Activated naive CD8-positive, alpha-beta T cell treated with anti-CD3 and anti-CD28 coated beads, Interleukin-2, amount 10 ng/mL, durations not matched to agents 7 days and 5 days (primary cell): ENCODE results near the gene DCAF15. TPM values are rescaled to one million over a fixed set of nuclear protein-coding genes. Genes with fewer than 3 reads are reported as not detected.

Experiments used
- ATAC-seq: fragments of 150-1000 bp; cut with Tn5 transposase; one replicate; pipeline ENCODE4 v1.10.0; 2021; ENCODE audit warnings: low read depth, moderate library complexity
- POLR2A ChIA-PET: fragments of 350-600 bp; sonication (Branson Sonifier 250); formaldehyde crosslinking; loops from one replicate; lab custom pipeline; 2021; ENCODE audit warnings: antibody characterized with exemption; lab: Charles Lee
- DNase-seq: peaks from one replicate; pipeline ENCODE4 v3.0.0; 2021
- H3K27ac Mint-ChIP-seq: one replicate; pipeline ENCODE4 v1.8.0; 2022; ENCODE audit warnings: mild to moderate bottlenecking, mixed read lengths
- H3K27me3 Mint-ChIP-seq: one replicate; pipeline ENCODE4 v1.8.0; 2022; ENCODE audit warnings: mild to moderate bottlenecking, moderate library complexity, mixed read lengths
- H3K36me3 Mint-ChIP-seq: one replicate; pipeline ENCODE4 v1.8.0; 2021; ENCODE audit warnings: mild to moderate bottlenecking, mixed read lengths
- H3K4me1 Mint-ChIP-seq: one replicate; pipeline ENCODE4 v1.8.0; 2021; ENCODE audit warnings: mixed read lengths
- H3K4me3 Mint-ChIP-seq: one replicate; pipeline ENCODE4 v1.8.0; 2022; ENCODE audit warnings: mild to moderate bottlenecking, moderate library complexity, mixed read lengths
- H3K9me3 Mint-ChIP-seq: one replicate; pipeline ENCODE4 v1.8.0; 2021; ENCODE audit warnings: mixed read lengths
- total RNA-seq, 2 experiments: library from RNA; stranded (reverse); gene quantifications; one replicate each; pipeline ENCODE4 v1.2.3, GENCODE V29; 2021

Gene DCAF15
- total RNA-seq, 2 experiments from 2014 or later = 105 to 106 TPM

DNA sequence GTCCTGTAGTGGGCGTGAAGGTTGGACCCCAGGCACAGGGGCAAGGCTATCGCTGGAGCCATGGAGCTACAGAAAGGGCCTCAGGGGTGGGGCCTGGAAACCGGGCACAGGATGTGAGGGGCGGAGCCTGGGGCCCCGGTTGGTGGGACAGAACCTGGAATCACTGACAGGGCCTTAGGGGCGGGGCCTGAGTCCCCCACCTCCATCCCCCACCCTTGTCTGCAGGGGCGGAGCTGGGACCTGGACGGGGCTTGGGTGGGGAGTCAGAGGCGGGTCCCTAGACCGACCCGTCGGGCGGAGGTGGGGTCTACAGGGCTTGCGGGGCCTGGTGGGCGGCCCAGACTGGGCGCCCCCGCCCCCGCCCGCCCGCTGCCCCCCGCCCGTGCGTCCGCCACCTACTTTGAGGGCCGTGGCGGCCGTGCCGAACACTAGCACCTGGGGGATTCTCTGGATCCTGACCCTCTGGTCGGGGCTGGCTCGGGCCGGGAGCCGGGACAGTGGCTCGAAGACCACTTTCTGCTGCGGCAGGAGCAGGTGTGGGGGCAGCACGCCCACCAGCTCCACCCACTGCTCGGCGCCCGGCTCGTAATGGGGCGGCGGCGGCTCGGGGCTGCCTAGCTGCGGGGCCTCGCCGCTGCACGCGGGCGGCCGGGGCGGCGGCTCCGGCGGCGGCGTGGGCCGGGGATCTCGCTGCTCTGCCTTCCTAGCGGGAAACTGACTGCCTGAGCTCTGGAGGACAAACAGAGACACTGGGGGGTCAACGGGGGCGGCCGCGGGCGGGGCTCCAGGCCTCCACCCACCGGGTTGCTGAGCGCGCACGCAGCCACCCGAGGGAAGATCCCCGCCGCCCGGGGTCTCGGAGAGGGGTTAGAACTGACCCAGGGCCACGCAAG is 26.3 kb downstream of the DCAF15 start:
- Mint-ChIP-seq H3K4me3 (peak overlapping the region; percentile 60), H3K36me3 (peaks cover 5% of the 10 kb centered on the region), H3K27me3 (no peaks in the 10 kb centered on the region), H3K9me3 (no peaks in the 10 kb centered on the region), H3K4me1 (peaks cover 47% of the 10 kb centered on the region), H3K27ac (peak overlapping the region; percentile 60)
- ATAC-seq (peak; percentile 16), DNase-seq (peak; percentile 59)
- POLR2A ChIA-PET = interaction anchor here (0.6 to 14.2 kb wide), 8 partner anchors 15 to 1038 kb away, joined by 3 to 262 read pairs (median 5); partner anchors contain the start of genes ADGRE5, DCAF15, IL27RA and RFX1

DNA sequence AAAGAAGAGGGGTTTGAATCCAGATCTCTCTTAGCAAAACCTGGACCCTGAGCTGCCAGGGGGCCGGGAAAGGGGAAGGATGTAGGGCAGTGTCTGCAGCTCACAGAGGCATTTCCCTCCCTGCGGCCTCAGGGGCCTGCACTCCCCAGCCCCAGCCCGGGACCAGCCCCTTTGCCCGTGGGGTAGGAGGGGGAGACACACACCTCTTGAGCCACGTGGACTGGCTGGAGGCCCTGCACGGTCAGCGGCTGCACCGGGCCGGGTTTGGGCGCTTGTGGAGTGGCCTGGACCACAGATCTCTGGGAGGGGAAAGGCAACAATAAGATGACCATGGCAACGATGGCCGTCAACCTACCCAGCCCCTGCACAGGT is 26.9 kb downstream of the DCAF15 start:
- Mint-ChIP-seq H3K36me3 (peaks cover 2% of the 10 kb centered on the region), H3K9me3 (no peaks in the 10 kb centered on the region), H3K4me3 (peak overlapping the region; percentile 60), H3K27ac (peak overlapping the region; percentile 79), H3K4me1 (peaks cover 46% of the 10 kb centered on the region), H3K27me3 (no peaks in the 10 kb centered on the region)
- DNase-seq (no peak), ATAC-seq (no peak)
- POLR2A ChIA-PET = interaction anchor here (0.6 to 14.2 kb wide), 8 partner anchors 17 to 1038 kb away, joined by 3 to 262 read pairs (median 5); partner anchors contain the start of genes ADGRE5, DCAF15, IL27RA and RFX1

DNA sequence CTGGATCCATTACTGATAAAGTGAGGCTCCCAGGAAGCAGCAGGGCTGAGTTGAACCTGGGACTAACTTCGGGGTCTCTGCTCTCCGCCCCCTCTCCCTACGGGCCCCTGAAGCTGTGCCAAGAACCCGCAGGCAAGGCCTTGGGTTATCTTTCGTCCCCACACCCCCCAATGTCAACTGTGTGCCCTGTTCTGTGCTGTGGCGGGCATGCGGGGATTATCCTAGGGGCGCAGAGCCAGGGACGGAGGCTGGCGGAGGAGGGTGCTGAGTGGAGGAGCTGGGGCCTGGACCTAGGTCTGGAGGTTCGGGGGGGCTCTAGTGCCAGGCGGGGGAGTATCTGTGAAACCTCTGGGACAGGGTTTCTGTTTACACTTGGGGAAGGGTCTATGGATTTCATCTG is 27.4 kb downstream of the DCAF15 start:
- DNase-seq (no peak), ATAC-seq (no peak)
- H3K36me3 Mint-ChIP-seq = no peaks in the 10 kb centered on the region
- H3K27me3 Mint-ChIP-seq = no peaks in the 10 kb centered on the region
- H3K4me1 Mint-ChIP-seq = peaks cover 46% of the 10 kb centered on the region
- POLR2A ChIA-PET = interaction anchor here (1.3 to 14.2 kb wide), 6 partner anchors 18 to 402 kb away, joined by 3 to 262 read pairs (median 8); partner anchors contain the start of genes ADGRE5, IL27RA and RFX1
- no peaks in the 10 kb centered on the region for H3K9me3 Mint-ChIP-seq
- H3K4me3 Mint-ChIP-seq = peak overlapping the region; percentile 60
- H3K27ac Mint-ChIP-seq = peak overlapping the region; percentile 79

DNA sequence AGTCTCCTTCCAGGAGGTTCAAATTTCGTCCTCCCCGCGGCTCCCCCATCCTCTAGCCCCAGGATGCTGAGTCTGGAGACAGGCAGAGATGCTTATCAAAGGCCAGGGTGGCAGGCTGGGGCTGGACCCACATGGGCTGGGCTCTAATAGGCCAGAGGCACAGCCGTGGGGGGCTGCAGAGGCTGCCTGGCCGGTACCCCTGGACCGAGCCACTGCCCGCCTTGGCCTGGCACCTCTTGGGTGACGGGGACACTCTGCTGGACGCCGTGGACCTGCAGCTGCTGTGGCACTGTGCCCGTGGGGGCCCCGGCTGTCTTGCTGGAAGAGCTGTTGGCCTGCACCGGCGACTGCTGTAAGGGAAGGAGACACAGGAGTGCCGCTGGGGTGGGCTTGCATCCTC is 28.0 kb downstream of the DCAF15 start:
- no peaks in the 10 kb centered on the region for H3K36me3 Mint-ChIP-seq
- POLR2A ChIA-PET = interaction anchor here (1.2 to 14.2 kb wide), 3 partner anchors 12 to 98 kb away, joined by 3 to 262 read pairs (median 3); partner anchors contain the start of gene RFX1
- ATAC-seq = no peak
- DNase-seq = no peak
- H3K27ac Mint-ChIP-seq = no peak overlapping the region
- no peaks in the 10 kb centered on the region for H3K9me3 Mint-ChIP-seq
- H3K4me1 Mint-ChIP-seq = peaks cover 50% of the 10 kb centered on the region
- H3K4me3 Mint-ChIP-seq = no peak overlapping the region
- no peaks in the 10 kb centered on the region for H3K27me3 Mint-ChIP-seq

DNA sequence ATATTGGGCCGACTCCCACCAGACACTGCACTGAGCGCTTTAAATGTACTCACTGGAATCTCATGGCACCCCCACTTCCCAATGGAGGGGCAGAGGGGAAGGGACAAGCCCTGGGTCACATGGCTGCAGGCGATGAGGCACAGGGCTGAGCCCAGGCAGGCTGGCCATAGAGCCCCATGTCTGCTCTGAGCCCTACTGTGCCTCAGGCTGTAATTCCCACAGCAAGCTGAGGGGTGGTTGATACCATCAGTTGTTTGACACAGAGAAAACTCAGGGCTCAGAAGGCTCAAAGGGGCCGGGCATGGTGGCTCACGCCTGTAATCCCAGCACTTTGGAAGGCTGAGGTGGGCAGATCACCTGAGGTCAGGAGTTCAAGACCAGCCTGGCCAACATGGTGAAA is 28.7 kb downstream of the DCAF15 start:
- Mint-ChIP-seq H3K27me3 (no peaks in the 10 kb centered on the region), H3K4me1 (peaks cover 57% of the 10 kb centered on the region), H3K36me3 (no peaks in the 10 kb centered on the region), H3K27ac (peak overlapping the region; percentile 83), H3K9me3 (no peaks in the 10 kb centered on the region), H3K4me3 (peak overlapping the region; percentile 62)
- POLR2A ChIA-PET = interaction anchor here (0.5 to 14.2 kb wide), 7 partner anchors 8 to 55 kb away, joined by 3 to 262 read pairs (median 4); partner anchors contain the start of genes IL27RA and RFX1
- DNase-seq = no peak
- ATAC-seq = no peak

DNA sequence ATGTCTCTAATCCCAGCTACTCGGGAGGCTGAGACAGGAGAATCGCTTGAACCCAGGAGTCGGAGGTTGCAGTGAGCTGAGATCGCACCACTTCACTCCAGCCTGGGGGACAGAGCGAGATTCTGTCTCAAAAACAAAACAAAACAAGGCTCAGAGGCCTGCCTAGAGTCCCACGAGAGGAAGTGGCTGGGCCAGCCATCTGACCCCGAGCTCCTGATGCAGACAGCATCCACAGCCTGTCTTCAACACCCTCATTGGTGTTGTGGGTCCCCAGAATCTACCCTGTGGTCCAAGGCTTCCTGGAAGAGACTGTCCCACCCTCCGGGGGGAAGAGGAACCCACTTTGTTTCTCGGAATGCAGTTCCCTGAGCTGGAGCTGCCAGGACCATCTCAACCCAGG is 29.2 kb downstream of the DCAF15 start:
- Mint-ChIP-seq H3K4me3 (peak overlapping the region; percentile 62), H3K27me3 (no peaks in the 10 kb centered on the region), H3K4me1 (peaks cover 57% of the 10 kb centered on the region), H3K36me3 (no peaks in the 10 kb centered on the region), H3K9me3 (no peaks in the 10 kb centered on the region), H3K27ac (peak overlapping the region; percentile 83)
- POLR2A ChIA-PET = interaction anchor here (0.5 to 14.2 kb wide), 7 partner anchors 8 to 55 kb away, joined by 3 to 262 read pairs (median 4); partner anchors contain the start of genes IL27RA and RFX1
- ATAC-seq (no peak), DNase-seq (peak; percentile 48)

DNA sequence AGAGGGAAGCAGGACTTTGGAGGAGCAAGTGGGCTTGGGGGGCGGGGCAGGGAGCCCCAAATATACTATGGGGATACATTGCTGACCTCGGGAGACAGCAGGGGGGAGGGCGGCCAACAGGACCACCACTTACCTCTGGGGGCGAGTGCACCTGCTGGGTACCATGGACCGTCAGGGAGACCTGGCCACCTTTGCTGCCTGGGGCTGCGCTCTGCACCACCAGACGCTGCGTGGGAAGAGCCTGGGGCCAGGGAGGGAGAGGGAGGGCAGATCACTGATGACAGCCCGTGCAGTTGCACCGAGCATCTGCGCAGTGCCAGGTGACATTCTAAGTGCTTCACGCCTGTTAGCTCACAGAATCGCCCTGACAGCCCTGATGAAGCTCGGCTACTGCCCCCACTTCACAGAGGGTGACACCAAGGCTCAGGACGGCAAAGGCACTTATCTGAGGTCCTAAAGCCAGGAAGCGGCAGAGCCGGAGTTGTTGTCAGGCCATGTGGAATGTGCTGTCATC is 29.7 kb downstream of the DCAF15 start:
- peak overlapping the region; percentile 59 for H3K4me3 Mint-ChIP-seq
- no peaks in the 10 kb centered on the region for H3K27me3 Mint-ChIP-seq
- no peaks in the 10 kb centered on the region for H3K36me3 Mint-ChIP-seq
- H3K27ac Mint-ChIP-seq = peak overlapping the region; percentile 83
- POLR2A ChIA-PET = interaction anchor here (0.6 to 14.2 kb wide), 4 partner anchors 21 to 977 kb away, joined by 3 to 262 read pairs (median 10); partner anchors contain the start of genes IL27RA and RFX1
- DNase-seq (peak; percentile 46), ATAC-seq (no peak)
- no peaks in the 10 kb centered on the region for H3K9me3 Mint-ChIP-seq
- peaks cover 61% of the 10 kb centered on the region for H3K4me1 Mint-ChIP-seq

DNA sequence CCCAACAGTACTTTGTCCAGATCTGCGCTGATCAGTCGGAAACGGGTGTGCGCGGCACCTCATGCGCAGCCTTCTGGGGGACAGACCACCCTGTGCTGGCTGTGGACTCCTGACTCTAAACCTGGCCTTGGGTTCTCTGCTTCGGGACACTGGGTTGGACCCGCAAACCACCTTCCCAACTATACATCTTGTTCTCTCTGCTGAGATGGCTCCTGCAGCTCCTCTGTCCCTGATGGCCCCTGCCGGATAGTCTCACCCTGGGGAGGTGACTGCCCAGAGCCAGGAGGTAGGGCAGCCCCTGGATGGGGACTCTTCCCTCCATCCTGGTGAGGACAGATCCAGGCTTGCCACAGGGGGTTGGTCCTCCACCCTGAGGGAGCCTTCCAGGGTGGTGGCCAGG is 30.5 kb downstream of the DCAF15 start:
- no peaks in the 10 kb centered on the region for H3K9me3 Mint-ChIP-seq
- no peak for DNase-seq
- ATAC-seq = no peak
- peak overlapping the region; percentile 73 for H3K27ac Mint-ChIP-seq
- H3K36me3 Mint-ChIP-seq = no peaks in the 10 kb centered on the region
- peak overlapping the region; percentile 53 for H3K4me3 Mint-ChIP-seq
- POLR2A ChIA-PET = interaction anchor here (0.6 to 14.2 kb wide), 4 partner anchors 12 to 978 kb away, joined by 3 to 262 read pairs (median 10); partner anchors contain the start of genes IL27RA and RFX1
- no peaks in the 10 kb centered on the region for H3K27me3 Mint-ChIP-seq
- H3K4me1 Mint-ChIP-seq = peaks cover 67% of the 10 kb centered on the region

DNA sequence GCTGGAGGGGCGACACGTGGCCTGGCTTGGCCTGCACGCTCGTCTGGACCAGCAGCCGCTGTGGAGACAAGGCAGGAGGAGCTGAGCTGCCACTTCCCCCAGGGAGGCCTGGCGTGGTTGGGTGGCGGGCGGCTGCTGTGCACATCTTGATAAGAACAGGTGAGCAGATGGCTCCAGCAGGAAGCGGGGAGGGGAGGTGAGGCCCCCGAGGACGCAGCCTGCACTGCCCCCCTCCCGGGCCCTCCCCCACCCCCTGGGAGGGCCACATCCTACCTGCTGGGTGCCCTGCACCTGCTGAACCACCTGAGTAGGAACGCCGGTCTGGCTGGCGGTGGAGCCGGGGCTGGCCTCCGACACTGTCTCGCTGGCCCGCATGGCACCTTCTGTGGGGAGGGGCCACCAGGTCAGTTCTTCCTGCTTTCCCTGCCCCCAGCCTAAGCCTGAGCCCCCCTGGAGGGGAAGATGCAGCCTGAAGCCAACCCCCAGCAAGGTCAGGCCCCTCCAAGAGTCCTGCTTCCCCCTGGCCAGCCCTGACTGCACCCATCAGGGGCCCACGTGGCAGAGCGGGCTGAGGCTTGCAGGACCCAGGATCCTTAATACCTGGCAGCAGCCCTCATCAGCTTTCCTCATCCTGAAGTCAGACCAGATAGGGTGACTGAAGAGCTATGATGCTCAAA is 31.0 kb downstream of the DCAF15 start:
- DNase-seq (peak; percentile 53), ATAC-seq (no peak)
- H3K36me3 Mint-ChIP-seq = no peaks in the 10 kb centered on the region
- POLR2A ChIA-PET = interaction anchor here (1.0 to 14.2 kb wide), 2 partner anchors 12 to 20 kb away, joined by 3 to 262 read pairs; partner anchors contain the start of gene RFX1
- H3K27ac Mint-ChIP-seq = peak overlapping the region; percentile 73
- H3K4me3 Mint-ChIP-seq = peak overlapping the region; percentile 53
- peaks cover 66% of the 10 kb centered on the region for H3K4me1 Mint-ChIP-seq
- H3K9me3 Mint-ChIP-seq = no peaks in the 10 kb centered on the region
- no peaks in the 10 kb centered on the region for H3K27me3 Mint-ChIP-seq

DNA sequence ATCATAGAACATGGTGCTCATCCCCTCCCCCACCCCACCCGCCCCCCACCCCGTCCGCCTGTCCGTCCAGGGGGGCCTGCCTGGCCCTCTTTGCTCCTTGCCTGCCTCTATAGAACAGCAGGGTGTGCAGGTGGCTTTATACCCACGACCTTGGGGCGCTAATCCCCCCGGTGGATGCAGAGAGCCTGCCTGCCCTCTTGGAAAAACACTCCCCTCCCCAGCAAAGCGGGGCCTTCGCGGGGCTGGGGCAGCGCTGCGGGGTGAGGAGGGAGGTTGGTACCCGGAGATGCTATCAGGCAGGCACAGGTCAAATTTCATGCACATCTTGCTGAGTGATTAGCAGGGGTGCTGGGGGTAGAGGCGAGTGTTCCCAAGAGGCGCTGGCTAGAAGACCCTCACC is 31.9 kb downstream of the DCAF15 start:
- H3K27ac Mint-ChIP-seq = no peak overlapping the region

DNA sequence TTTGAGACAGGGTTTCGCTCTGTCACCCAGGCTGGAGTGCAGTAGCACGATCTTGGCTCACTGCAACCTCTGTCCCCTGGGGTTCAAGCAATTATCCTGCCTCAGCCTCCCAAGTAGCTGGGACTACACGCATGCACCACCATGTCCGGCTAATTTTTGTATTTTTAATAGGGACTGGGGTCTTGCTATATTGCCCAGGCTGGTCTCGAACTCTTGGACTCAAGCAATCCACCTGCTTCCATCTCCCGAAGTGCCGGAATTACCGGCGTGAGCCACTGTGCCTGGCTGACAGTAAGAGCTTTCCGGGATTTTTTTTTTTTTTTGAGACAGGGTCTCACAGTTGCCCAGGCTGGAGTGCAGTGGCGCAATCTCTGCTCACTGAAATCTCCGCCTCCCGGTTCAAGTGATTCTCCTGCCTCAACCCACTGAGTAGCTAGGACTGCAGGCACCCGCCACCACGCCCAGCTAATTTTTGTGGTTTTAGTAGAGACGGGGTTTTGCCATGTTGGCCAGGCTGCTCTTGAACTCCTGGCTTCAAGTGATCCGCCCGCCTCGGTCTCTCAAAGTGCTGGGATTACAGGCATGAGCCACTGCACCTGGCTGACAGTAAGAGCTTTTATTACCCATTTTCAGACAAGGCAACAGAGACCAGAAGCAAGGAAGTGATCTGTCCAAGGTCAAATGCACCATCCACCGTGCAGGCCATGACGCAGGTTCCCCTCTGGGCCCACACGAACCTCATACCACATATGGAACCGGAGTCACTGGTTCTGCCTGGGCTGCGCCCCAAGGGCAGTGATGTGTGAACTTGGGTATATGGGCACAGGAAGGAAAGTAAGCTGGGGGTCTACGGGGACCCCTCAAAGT is 32.8 kb downstream of the DCAF15 start:
- DNase-seq (peak; percentile 50), ATAC-seq (no peak)
- Mint-ChIP-seq H3K4me3 (peak overlapping the region; percentile 67), H3K27ac (peak overlapping the region; percentile 98), H3K36me3 (peaks cover 11% of the 10 kb centered on the region), H3K4me1 (peaks cover 68% of the 10 kb centered on the region), H3K27me3 (no peaks in the 10 kb centered on the region), H3K9me3 (no peaks in the 10 kb centered on the region)
- POLR2A ChIA-PET = interaction anchor here (0.9 to 14.2 kb wide), 8 partner anchors 8 to 397 kb away, joined by 3 to 262 read pairs (median 4); partner anchors contain the start of genes DCAF15, IL27RA and RFX1

More for the DNA sequence above, 31.9 kb downstream of the DCAF15 start:
- H3K4me1 Mint-ChIP-seq = peaks cover 70% of the 10 kb centered on the region
- POLR2A ChIA-PET = interaction anchor here (6.2 to 14.2 kb wide), 2 partner anchors 19 to 48 kb away, joined by 43 to 262 read pairs; partner anchors contain the start of genes IL27RA and RFX1
- peaks cover 8% of the 10 kb centered on the region for H3K36me3 Mint-ChIP-seq
- DNase-seq (no peak), ATAC-seq (no peak)
- H3K9me3 Mint-ChIP-seq = no peaks in the 10 kb centered on the region
- H3K4me3 Mint-ChIP-seq = no peak overlapping the region
- H3K27me3 Mint-ChIP-seq = no peaks in the 10 kb centered on the region
